OCI-LY1 (cell line): Measurements from ENCODE around the gene LRSAM1.

Experiments
- CTCF ChIP-seq: fragments of 200-600 bp; sonication (generic), shearing (Covaris generic); IDR thresholded peaks from 2 replicates; pipeline ENCODE4 v1.5.1; 2017; ENCODE audit warnings: mild to moderate bottlenecking, antibody characterized with exemption, low read length, moderate library complexity, mixed read lengths
- EZH2 ChIP-seq: fragments of 200-600 bp; sonication (generic), shearing (Covaris generic); IDR thresholded peaks from 2 replicates; pipeline ENCODE4 v1.8.0; 2017; ENCODE audit warnings: borderline replicate concordance, mixed run types, mild to moderate bottlenecking, antibody characterized with exemption, low read length, moderate library complexity, mixed read lengths

GRCh38 chr9:127446713-127447415 is 4.4 kb upstream of the LRSAM1 start:
- TF ChIP-seq CTCF = no peak
- TF ChIP-seq EZH2 = no peak
